ENCODE data around the gene SSTR3.
"Not testable (repeated sequence)": the region's sequence is repeated elsewhere in the genome, so short reads cannot be mapped to it uniquely, and the experiment has no call there.

Gene SSTR3

GRCh38 chr22:37242395-37242918, 30.2 kb upstream of the SSTR3 start:
- DNase-seq (ENCODE audit: low read depth), result no peak

GRCh38 chr22:37241351-37242142, 29.3 kb upstream of the SSTR3 start:
- no peak for DNase-seq (ENCODE audit: low read depth)

- DNase-seq (ENCODE audit: low read depth), result no peak
Measured at GRCh38 chr22:37240941-37241320, 28.7 kb upstream of the SSTR3 start.

GRCh38 chr22:37240240-37240940, 28.1 kb upstream of the SSTR3 start:
- no peak for DNase-seq (ENCODE audit: low read depth)

- no peak for DNase-seq (ENCODE audit: low read depth)
Measured at GRCh38 chr22:37239336-37240239, 27.3 kb upstream of the SSTR3 start.

- DNase-seq (ENCODE audit: low read depth), result no peak
Measured at GRCh38 chr22:37237371-37238268, 25.3 kb upstream of the SSTR3 start.

- no peak for DNase-seq (ENCODE audit: low read depth)
Measured at GRCh38 chr22:37235897-37236607, 23.8 kb upstream of the SSTR3 start.

- DNase-seq (ENCODE audit: low read depth), result no peak
Measured at GRCh38 chr22:37234736-37235711, 22.7 kb upstream of the SSTR3 start.

GRCh38 chr22:37233751-37234631, 21.7 kb upstream of the SSTR3 start:
- DNase-seq (ENCODE audit: low read depth), result no peak

- DNase-seq (ENCODE audit: low read depth), result not testable (repeated sequence)
Measured at GRCh38 chr22:37233371-37233750, 21.1 kb upstream of the SSTR3 start.

GRCh38 chr22:37232140-37232998, 20.1 kb upstream of the SSTR3 start:
- DNase-seq (ENCODE audit: low read depth), result no peak

- no peak for DNase-seq (ENCODE audit: low read depth)
Measured at GRCh38 chr22:37231406-37232139, 19.3 kb upstream of the SSTR3 start.

- DNase-seq (ENCODE audit: low read depth), result no peak
Measured at GRCh38 chr22:37230673-37231405, 18.6 kb upstream of the SSTR3 start.

- DNase-seq (ENCODE audit: low read depth), result no peak
Measured at GRCh38 chr22:37229805-37230672, 17.8 kb upstream of the SSTR3 start.

All from fibroblast of the conjunctiva (primary cell).